CD4-positive, alpha-beta T cell treated with Interleukin-15 for 1 hour (primary cell): Measurements from ENCODE around the gene CLTB.
"Not testable (repeated sequence)": the region's sequence is repeated elsewhere in the genome, so short reads cannot be mapped to it uniquely, and the experiment has no call there.

Experiments used
- DNase-seq: peaks from one replicate; pipeline ENCODE4 v3.0.0-alpha.2; 2020

CLTB gene, protein sequence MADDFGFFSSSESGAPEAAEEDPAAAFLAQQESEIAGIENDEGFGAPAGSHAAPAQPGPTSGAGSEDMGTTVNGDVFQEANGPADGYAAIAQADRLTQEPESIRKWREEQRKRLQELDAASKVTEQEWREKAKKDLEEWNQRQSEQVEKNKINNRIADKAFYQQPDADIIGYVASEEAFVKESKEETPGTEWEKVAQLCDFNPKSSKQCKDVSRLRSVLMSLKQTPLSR

DNA sequence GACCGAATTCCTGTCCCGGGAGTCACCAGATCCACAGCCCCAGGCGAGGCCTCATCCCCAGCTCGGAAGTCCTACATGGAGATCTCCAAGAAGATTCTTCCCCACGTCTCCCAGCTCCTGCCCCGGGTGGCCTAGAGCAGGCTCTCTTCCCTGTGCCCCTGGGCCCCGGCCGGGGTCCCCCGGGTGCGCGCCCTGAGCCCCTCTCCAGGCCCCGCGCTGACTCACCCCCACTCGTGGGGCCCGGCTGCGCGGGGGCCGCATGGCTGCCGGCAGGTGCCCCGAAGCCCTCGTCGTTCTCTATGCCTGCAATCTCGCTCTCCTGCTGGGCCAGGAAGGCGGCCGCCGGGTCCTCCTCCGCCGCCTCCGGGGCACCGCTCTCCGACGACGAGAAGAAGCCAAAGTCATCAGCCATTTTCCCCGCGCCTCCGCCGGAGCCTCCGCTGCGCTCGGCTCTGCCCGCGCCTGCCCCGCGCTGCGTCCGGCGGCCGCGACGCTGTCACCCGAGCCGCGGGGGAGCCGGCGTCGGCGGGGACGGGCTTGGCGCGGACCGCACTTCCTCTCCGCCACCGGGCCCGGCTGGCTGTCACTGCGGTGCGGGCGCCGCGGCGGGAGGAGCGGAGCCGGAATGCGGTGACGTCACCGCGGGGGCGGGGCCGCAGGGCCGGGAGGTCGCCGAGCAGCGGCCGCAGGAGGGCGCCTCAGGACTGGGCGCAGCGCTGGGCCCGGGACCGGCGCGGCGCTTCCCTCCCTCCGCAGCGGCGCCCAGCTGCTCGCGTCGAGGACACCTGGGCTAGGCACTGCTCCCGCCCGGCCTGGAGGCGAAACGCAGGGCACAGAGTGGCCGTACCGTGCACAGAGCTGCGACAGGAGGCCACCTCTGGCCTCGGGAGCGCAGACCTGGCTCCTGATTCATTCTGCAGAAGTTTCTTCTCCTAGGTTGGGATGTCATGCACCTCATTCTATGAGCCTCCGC lies at the start of gene CLTB:
TSS of gene CLTB (minus strand) at position 588 of the 973 bp plus-strand sequence. CDS start at position 412, 176 bp downstream.
- DNase-seq, result peak; percentile 91

DNA sequence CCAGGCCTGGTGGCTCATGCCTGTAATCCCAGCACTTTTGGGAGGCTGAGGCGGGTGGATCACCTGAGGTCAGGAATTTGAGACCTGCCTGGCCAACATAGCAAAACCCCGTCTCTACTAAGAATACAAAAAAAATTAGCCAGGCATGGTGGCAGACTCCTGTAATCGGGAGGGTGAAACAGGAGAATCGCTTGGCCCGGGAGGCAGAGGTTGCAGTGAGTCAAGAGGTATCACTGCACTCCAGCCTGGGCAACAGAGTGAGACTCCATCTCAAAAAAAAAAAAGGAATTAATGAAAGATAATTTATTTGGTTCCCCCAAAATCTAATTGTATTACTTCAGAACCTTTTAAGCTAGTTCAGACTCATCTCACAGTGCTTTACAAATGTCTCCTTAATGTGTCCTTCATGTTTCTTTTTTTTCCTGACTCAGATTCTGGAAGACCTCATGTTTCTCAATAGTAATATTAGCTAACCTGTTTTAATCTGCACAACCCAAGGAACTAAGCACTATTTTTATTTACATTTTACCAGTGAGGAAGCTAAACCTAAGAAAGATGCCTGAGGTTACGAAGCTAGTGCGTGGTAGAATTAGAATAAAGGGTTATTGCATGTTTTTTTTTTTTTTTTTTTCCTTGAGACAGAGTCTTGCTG lies 46.9 kb upstream of the CLTB start:
- no peak for DNase-seq

DNA sequence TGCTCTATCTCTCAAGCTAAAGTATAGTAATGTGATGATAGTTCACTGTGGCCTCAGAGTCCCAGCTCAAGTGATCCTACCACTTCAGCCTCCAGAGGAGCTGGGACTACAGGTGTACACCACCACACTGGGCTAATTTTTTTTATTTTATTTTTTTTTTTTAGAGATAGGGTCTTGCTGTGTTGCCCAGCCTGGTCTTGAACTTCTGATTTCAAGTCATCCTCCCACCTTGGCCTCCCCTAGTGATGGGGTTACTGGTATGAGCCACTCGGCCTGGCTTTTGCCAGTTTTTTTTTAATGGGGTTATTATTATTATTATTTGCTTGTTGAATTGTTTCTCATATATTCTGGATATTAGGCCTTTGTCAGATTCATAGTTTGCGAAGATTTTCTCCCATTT lies 45.0 kb upstream of the CLTB start:
- DNase-seq, result no peak

DNA sequence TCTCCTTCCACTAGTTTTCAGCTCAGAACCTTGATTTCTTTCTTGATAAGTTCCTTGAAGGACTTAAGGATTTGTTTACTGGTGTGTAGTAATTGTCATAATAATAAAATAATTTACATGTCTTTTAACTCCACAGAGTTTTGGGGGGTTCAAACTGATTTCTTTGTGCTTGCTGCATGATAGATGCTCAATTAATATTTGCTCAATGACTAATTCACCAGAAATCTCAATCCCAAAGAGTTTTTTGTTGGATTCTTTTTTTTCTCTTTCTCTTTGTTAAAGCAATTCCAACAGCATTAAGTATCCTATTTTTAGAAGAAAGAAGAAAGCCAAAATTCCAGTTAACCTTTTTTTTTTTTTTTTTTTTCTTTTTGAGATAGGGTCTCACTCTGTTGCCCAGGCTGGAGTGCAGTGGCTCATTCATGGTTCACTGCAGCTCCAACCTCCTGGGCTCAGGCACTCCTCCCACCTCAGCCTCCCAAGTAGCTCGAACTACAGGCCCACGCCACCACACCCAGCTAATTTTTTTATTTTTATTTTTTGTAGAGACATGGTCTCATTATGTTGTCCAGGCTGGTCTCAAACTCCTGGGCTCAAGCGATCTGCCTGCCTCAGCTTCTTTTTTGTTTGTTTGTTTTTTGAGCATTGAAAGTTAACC lies 42.7 kb upstream of the CLTB start:
- no peak for DNase-seq

DNA sequence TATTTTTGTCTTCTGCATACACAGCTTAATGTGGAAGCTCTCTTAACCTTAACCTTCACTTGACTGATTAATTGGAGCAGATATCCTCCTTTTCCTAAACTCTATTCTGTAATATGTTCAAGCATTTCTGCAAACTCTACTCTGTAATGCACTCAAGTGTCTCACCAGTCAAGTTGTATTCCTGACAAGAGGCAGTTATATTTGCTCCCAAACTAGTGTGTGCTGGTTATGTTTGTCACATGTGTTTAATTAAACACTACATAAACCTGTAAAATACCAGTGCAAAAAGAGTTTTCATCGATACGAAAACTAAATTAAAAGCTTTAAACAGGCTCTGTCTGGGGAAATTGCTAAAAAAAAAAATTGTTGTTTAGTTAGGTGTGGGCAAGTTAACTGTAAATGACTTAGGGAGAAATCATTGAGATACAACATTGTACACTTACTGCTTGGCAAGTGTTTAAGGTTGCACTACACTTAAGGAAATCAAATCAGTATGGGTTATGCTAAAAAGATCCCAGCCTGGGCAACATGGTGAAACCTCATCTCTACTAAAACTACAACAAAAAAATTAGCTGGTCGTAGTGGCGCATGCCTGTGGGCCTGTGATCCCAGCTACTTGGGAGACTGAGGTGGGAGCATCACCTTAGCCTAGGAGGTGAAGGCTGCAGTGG lies 38.5 kb upstream of the CLTB start:
- no peak for DNase-seq

DNA sequence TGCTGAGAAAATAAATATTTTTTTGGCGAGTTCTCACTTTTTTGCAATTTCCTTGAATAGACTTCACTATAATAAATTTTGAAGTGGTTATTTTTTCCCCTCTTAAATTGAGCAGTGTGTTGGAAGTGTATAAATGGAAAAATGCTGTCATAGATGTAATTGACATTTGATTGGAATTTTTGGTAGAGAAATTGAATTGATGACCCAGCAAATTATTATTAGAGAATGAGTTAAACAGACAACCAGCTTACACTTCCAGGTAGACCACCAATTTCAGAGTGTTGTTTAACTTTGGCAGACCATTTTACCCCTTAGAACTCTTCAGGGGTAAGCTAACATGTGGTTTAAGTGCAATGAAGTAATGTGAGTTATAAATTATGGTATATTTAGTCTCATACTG lies 33.7 kb upstream of the CLTB start:
- DNase-seq, result no peak

DNA sequence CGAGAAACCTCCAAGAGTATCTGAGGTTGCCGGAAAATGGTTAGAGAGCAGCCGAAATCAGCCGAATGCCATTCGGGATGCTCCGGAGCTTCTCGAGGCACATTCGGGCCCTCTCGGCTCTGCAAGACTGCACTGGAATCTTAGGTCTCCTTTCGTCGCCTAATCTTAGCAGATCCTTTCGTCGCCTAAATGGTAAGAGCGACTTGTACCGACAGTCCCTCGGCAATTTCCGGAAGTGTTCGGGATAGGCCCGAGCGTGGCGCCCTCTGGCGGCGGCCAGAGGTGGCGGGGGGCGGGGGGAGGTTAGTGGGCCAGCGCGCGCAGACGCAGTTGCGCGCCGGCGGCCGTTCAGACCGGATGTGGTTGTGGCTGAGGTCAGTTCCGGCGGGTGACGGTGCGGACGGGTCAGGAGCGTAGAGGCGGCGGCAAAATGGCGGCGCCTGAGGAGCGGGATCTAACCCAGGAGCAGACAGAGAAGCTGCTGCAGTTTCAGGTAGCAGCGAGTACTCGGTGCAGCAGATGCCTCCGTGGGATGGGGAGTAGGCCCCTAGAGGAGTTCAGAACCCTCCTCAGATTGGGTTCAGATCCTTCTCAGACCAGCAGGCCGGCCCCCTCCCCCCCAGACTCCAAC lies 31.8 kb upstream of the CLTB start, which contains the start of gene FAF2:
TSS of gene FAF2 (plus strand) at position 408 of the 631 bp plus-strand sequence. CDS start at position 431, 23 bp downstream.
- peak; percentile 97 for DNase-seq

DNA sequence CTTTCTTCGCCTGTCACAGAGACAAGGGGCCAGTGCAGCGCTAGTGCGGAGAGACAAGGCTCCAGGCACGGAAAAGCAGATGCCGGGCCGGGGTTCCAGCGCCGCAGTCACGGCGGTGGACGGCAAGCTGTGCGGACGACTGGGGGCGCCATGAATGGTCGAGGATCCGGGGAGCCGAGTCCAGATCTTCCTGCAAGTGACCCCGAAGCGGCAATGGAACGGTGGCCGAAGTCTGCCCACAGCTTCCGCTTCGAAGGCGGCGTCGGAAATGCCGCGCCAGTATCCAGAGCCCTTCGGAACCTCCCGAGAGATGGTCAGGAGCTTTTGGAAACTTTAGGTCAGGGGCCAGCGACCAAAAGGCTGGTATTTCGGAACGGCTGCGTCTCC lies 31.2 kb upstream of the CLTB start:
- no peak for DNase-seq

DNA sequence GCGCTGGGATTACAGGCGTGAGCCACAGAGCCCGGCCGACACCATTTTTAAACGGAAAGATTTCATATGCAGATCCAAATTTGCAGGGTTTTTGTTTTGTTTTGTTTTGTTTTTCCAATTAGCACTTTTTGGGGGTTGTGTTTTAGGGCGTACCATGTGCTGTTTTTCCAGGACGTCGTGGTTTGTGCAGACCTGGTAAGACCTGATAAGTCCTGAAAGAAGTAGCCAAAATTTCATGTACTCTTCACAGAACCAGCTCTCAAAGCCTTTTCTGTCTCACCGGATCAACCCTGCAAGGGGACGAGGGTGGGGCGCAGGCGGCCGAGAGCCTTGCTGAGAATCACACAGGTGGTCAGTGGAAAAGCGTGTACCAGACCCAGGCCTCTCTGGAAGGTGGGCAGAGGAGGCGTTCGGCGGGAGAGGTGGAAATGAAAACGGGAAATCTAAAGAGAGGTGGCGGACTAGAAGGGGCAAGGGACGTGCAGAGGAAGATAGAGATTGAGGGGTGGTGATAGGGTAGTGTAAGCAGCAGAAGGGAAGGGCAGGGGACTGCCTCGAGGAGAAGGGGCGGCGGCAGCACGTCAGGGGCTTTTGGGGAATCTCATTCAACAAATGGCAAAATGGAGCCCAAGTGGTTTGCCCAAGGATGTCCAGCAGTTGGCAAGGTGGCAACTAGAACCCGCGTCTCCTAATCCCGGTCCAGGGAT lies 30.7 kb upstream of the CLTB start:
- no peak for DNase-seq

DNA sequence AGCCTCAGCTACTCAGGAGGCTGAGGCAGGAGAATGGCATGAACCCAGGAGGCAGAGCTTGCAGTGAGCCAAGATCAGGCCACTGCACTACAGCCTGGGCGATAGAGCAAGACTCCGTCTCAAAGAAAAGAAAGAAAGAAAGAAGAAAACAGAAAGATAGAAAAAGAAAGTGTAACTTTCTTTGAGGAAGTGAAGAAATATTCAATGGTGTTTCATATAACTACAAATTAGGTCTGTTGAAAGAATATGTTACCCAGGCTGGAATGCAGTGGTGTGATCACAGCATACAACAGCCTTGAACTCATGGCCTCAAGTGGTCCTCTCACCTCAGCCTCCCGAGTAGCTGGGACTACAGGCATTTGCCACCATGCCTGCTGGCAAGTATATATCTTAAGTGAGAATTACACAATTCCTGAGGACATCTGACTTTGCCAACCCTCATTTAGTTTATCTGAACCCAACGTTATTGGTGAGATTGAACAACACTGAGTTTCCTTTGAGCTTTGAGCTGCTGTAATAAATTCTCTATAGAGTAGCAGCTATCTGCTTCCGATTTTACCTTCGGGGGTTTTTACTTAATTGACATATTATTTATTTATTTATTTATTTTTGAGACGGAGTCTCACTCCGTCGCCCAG lies 29.8 kb upstream of the CLTB start:
- no peak for DNase-seq

DNA sequence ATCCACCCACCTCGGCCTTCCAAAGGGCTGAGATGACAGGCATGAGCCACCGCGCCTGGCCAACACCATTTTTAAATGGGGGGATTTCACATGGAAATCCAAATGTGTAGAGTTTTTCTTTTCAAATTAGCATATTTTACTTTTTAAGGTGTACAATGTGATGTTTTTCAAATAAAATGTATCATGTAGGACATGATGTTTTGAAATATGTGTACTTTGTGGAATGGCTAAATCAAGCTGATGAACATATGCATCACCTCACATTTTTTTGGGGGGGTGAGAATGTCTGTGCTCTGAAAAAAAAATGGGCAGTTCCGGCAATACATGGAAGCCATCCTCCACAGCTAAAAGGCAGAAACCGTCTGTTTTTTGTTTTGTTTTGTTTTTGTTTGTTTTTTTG lies 28.4 kb upstream of the CLTB start:
- no peak for DNase-seq

DNA sequence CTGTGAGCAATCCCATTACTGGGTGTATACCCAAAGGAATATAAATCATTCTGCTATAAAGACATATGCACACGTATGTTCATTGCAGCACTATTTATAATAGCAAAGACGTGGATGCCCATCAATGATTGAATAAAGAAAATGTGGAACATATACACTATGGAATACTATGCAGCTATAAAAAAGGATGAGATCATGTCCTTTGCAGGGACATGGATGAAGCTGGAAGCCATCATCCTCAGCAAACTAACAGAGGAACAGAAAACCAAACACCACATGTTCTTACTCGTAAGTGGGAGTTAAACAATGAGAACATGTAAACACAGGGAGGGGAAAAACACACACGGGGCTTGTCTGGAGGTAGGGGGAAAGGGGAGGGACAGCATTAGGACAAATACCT lies 26.6 kb upstream of the CLTB start:
- DNase-seq, result not testable (repeated sequence)

DNA sequence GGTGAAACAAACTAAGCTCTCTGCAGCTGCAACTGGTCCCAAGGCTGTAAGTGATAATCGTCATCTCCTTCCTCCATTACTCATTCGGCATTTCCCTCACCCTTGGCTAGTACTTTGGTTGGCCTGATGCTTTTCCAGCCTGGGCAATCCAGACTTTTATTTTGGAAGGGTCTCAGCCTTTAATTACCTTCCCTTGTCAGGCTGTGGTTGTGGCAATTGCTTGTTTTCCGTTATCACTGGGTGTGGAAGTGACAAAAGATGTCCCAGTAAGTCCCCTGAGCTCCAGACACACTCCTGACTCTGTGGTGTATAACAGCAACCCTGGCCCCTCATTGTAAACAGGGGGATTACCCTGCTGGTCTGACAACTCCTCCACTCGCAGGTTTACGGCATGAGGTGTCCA lies 25.6 kb upstream of the CLTB start:
- DNase-seq, result no peak

DNA sequence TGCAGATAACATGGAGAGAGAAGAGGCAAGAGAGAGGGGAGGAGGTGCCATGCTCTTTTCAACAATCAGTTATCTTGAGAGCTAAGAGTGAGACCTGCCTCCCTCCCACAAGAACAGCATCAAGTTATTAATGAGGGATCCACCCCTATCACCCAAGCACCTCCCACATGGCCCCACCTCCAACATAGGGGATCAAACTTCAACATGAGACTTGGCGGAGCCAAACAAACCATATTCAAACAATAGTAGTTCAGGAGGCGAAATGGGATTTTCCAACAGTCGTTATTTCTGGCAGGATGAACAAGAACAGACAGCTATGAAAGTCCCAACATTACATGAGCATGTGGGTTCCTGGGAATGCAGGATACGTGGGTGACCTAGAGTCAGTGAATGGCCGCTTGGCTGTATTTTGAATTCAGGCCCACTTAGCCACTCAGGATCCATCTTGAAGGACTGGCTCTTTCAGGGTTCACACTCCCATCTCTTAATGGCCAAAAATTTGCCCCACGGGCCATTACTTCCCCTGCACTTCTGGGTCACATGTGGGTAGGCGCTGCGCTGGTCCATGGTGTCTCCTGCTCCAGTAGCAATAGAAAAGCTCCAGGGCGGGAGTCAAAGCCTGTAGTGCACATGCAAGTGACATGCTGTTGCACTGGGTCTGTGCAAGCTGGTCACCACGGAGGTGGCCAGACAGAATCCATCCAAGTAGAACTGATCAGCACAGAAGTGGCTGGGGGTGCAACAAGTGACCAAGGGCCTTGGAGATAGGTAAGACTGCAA lies 24.8 kb upstream of the CLTB start:
- DNase-seq, result no peak

DNA sequence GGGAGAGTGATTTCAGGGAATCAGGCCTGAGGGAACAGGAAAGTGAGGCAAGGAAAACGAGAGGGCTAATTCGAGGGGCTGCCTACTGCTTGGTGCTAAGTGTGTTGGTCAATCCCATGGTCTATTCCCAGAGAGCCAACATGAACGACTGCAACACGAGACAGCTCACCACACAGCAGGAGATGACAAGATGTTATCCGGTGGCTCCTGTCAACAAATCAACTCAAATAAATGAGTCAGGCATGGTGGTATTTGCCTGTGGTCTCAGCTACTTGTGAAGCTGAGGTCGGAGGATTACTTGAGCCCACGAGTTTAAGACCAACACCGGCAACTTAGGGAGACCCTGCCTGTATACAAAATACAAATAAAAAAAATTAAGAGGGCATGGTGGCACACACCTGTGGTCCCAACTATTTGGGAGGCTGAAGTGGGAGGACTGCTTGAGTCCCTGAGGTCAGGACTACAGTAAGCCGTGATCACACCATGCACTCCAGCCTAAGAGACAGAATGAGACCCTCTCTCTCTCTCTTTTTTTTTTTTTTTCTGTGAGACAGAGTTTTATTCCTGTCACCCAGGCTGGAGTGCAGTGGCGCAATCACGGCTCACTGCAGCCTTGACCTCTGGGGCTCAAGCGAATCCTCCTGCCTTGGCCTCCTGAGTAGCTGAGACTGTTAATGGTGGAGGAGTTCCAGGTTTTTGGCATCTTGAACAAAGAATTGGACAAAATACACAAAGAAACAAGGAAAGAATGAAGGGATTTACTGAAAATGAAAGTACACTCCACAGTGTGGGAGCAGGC lies 22.8 kb upstream of the CLTB start:
- no peak for DNase-seq

DNA sequence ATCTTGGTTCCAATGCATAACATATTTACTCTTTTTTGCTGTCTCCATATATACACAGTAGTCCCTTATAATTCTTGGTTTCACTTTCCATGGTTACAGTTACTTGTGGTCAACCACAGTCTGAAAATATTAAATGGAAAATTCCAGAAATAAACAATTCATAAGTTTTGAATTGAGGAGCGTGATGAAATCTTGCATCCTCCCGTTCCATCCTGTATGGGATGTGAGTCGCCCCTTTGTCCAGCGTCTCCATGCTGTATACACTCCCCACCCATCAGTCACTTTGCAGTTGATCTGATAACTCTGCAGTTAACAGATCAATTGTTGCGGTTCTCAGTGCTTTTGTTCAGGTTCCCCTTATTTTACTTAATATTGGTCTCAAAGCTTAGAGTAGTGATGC lies 20.3 kb upstream of the CLTB start:
- DNase-seq, result no peak

DNA sequence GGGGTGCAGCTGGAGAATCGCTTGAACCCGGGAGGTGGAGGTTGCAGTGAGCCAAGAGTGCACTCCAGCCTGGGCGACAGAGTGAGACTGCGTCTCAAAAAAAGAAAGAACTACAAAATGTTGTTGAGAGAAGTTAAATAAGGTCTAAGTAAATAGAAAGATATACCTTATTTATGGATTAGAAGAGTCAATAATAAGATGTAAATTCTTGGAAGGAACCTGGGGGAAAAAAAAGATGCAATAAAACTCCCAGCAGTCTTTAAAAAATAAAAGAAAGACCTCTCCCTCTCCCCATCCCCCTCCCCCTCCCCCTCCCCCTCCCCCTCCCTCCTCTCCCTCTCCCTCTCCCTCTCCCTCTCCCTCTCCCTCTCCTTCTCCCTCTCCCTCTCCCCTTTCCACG lies 16.4 kb upstream of the CLTB start:
- no peak for DNase-seq

DNA sequence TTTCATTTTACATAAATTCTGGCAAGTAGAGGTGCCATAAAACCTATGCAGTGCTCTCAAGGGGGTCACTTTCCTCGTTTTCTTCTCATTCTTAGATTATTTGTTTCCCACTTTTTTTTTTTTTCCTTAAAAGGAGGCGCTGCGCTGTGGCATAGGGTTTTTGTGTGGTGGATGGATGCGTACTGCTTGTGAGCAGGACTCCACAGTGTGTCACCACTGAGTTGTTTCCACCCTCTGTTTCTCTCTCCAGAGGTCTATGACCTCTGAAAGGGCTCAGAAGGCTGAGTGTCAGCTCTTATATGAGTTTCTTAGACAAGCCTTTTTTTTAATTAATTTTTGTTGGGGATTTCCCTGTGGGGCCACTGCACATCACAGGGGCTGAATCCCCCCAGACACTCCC lies 13.6 kb upstream of the CLTB start:
- no peak for DNase-seq

DNA sequence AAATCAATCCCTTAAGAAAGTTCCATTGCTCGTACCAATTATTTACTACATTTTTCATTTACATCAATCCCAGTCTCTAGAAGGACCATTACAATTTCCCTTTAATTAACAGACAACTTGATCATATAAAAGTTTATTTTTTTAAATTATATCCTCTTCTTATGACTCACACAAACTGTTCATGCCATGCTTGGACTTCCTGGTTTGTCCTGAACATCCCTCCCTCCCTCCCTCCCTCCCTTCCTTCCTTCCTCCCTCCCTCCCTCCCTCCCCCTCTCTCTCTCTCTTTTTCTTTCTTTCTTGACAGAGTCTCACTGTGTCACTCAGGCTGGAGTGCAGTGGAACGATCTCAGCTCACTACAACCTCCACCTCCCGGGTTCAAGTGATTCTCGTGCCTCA lies 11.6 kb upstream of the CLTB start:
- no peak for DNase-seq
